Stimulated activated CD8-positive, alpha-beta memory T cell treated with anti-CD3 and anti-CD28 coated beads, Interleukin-4, amount 100 ng/mL, for 1 hour (primary cell): Measurements from ENCODE around the gene PARD6B.

Experiments
- DNase-seq, 2 donors: peaks; one replicate each; pipeline ENCODE4 v3.0.0-alpha.2; 2020; ENCODE audit warnings: low read depth in 2 of 2, low spot score in 1 of 2

The PARD6B gene

DNA sequence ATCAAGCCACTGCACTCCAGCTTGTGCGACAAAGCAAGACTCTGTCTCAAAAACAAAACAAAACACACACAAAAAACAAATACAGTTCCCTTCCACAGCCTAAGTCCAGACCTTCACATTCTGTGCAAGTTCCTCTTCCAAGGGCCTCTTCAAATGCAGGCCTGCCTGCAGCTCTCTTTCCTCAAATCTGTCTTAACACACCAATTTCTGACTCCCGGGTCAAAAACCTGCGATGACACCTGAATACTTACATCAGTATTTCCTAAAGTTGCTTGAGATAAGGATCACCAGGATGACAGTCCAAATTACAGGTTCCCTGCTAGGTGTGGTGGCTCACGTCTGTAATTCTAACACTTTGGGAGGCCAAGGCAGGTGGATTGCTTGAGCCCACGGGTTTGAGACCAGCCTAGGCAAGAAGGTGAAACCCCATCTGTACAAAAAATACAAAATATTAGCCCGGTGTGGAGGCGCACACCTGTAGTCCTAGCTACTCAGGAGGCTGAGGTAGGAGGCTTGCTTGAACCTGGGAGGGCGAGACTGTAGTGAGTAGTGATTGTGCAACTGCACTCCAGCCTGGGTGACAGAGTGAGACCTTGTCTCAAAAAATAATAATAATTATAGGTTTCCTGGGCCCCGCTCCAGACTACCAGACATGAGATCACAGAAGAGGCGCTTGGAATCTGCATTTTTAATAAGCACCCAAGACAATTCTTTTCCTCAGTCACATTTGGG lies 8.8 kb upstream of the PARD6B start:
- no peak for DNase-seq

DNA sequence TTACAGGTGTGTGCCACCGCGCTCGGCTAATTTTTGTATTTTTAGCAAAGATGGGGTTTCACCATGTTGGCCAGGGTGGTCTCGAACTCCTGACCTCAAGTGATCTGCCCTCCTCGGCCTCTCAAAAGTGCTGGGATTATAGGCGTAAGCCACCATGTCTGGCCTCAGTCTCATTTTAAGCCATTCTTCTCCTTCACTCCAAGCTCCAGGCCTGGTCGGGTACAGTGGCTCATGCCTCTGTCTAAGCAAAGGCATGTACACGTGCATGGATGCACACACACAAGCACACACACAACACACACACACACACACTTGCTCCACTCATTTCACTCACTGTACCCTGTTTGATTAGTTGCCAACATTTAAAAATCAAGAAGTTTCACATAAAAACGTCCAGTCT lies 7.7 kb upstream of the PARD6B start:
- no peak for DNase-seq

DNA sequence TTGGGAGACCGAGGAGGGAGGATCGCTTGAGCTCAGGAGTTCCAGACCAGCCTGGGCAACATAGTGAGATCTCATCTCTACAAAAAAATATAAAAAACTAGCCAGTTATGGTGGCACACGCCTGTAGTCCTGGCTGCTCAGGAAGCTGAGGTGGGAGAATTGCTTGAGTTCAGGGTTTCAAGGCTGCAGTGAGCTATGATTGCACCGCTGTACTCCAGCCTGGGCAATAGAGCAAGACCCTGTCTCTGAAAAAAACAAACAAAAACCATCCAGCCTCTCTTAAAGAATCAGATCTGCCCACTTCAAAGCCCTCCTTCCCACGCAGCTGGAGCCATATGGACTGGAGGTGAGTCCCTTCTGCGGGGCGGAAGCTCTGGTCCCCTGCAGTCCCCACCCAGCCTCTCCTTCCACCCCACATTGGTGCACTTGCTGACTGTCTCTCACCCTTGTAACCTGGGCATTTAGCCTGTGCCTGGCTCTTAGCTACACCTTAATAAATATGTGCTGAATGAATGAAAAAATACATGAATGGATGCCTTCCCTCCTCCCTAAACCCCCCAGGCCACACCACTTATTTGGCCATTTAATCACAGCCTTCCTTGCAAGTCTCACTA lies 7.2 kb upstream of the PARD6B start:
- DNase-seq, result no peak

DNA sequence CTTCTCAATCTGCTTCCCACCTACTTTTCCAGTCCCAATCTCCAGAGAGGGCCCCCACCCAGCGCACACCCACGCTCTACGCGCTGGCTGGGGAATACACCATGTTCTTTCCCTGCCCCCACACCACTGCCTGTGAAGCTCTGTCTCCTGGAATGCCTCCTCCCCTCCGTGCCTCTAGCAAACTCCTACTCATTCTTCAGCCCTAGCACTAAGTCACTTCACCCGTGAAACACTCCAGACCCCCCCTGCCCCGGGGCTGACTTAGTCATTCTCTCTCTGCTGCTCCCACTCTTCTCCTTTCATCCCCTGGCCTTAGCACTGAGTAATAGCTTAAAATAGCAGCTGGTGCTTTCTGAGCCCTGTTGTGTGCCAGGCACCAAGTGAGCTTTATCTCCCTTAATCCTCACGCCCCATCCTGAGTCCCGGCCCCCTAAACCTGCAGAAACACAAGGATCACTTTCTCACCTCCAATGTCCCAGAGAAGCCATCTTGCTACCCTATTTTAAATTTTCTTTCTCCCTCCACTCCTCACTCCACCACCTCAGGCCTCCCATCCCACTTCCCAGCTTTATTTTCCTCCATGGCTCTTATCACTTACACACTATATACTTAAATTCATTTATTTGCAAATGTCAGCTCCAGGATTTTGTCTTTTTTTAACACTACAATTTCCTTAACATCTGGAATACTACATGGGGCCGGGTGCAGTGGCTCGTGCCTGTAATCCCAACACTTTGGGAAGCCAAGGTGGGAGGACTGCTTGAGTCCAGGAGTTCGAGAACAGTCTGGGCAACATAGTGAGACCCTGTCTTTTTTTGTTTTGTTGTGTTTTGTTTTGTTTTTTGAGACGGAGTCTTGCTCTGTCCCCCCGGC lies 6.3 kb upstream of the PARD6B start:
- DNase-seq, result no peak

DNA sequence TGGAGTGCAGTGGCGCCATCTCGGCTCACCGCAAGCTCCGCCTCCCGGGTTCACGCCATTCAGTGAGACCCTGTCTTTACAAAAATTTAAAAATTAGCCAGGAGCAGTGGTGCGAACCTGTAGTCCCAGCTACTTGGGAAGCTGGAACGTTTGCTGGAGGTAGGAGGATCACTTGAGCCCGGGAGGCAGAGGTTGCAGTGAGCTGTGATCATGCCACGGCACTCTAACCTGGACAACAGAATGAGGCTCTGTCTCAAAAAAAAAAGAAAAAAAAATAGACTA lies 5.7 kb upstream of the PARD6B start:
- DNase-seq, result no peak

DNA sequence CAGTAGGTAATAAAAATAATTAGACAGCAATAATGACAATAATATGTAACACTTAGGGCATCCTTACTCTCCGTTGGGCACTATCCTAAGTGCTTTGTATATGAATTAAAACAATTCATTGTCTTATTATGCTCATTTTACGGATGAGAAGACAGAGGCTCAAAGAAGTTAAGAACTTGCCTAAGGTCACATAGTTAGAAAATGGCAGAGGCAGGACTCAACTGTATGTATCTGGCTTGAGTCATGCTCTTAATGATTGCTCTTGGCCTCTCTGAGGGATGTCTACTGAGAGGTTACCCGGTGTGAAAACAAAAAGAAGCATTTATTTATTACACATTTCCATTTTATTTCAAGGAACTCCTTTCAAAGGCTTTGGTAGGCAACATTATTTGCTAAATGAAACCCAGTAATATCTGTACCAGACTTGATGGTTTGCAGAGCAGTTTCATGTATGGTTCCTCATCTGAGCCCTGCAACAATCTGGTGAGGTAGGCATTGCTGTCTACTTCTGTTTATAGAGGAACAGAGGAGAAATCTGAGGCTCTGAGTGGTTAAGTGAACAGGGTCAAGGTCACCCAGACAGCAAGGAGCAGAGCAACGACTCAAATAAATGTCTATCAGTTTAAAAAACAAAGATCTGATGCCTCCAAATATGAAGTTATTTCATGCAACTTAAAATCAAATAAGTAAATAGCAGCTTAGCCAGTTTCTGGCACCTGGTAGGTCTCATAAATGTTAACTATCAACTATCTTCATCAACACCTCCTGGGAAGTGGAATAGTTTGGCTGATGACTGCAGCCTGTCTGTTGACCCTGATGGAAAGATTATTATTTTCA lies 4.2 kb upstream of the PARD6B start:
- no peak for DNase-seq

DNA sequence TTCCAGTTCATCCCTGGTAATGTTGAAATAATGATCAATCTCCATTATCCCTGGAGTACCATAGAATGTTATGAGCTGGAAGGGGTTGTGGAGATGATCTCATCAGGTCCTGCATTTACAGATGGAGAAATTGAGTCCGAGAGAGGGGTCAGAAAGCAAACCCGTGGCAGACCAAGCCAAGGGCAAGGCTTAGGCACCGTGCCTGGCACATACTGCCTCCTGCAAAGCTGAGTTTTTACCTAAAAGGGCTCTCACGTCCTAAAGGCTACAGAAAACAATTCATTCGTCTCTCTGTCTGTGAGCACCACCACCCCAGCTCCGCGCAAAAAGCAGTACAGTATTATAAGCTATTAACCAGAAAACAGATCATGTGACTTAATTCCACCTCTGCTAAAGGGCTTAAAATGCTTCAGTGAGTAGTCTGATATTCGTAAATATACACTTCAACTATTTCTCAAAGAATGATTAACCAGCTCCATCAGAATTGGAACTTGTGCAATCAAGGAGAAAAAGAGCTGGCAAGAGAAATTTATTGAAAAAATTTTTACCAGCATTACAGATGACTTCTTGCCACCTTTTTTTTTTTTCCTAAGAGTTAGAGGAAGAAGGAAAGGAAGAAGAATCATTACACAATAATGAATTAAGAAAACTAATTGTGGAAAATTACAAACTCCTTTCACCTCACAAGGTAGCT lies 3.4 kb upstream of the PARD6B start:
- DNase-seq, result no peak

DNA sequence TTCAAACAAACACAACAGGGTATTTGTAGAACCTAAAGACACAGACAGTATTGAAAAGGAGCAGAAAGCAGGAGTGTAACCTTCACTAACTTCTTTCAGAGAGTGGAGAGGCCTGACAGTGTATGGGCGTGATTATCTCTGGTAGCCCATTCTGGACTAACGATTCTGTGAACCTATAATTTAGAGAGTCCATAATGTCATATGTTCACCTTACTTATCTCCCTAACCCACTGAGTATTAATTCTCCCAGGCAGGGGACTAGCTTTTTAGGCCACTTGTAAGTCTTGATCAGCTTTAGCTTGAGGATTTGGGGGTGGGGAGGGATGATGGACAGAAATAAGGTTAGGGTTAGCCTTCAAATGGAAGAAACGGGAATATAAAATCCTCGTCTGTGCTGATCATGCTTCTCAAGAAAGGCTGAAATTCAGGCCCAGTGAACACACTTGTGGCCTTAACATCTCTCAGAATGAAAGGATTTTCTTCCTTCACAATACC lies 2.8 kb upstream of the PARD6B start:
- no peak for DNase-seq

DNA sequence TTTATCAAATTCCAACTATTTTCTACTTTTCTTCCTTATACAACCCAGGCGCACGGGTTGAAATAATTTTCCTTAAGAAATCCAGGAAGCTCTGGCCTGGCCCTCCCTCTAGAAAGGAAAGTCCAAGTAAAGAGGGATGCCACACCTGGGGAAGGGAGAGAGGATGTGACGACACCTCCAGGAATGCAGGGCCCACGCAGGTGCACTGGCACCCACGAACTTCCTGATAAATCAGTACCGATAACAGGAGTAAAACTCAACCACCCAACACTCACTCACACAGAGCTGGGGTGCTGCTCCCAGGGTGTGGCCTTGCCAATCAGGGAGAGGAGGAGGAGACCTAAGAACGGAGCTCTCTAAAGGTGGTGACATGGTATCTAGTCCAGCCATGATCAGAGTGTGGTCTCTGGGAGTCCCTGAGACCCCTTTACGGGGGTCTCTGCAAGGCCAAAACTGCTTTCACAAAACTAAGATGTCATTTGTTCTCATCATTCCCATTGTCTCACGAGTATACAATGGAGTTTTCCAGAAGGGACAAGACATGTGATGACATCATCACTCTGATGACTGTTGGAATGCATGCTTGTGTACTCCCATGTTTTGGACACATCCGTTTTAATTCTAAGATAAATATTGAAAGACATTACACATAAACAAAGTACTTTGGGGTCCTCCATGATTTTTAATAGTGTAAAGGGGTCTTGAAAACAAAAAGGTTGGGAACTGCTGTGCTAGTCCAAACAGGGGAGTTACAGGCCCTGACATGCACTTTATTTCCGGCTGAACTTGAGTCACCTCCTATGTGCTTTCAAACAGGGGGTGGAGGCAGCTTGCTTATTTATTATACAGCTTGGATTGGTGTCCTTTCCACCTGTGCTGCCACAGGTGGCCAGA lies 2.2 kb upstream of the PARD6B start:
- DNase-seq, result no peak

DNA sequence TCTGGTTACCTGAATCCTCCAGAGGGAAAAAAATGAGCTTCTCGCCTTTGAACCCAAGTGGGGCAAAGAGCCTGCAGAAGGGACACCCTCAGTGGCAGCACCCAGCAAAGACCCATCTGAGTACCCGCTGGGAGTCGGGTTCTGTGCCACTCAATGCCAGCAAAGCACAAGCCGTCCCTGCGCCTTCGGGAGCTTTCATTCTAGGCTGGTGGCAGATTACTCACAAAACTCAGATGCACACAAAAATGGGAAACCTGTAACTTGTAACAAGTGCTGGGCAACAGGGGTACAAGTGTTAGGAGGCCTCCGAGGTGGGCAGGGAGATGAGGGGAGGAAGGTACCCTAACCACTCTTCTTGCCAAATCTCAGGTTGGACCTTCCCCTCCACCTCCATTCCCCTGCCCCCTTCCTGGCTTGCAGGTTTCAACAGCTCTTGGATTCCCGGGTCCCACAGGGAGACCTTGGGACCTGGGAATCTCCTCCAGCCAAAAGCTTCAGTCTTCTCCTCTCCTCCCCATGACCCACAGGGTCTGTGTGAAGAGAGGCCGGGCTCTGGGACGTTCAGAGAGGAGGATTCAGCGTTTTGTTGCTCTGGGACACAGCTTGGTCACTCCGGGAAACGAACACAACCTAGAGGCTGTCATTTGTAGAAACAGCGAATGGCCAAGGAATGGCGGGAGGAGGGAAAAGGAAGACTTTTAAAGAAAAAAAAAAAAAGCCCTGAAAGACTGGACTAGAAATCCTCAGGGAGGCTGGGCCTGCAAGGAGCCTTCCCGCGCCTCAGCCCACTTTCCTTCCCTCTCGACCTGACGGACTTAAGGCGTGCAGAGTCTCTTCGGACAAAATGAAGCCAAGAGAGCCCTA lies 1.2 kb upstream of the PARD6B start:
- no peak for DNase-seq

DNA sequence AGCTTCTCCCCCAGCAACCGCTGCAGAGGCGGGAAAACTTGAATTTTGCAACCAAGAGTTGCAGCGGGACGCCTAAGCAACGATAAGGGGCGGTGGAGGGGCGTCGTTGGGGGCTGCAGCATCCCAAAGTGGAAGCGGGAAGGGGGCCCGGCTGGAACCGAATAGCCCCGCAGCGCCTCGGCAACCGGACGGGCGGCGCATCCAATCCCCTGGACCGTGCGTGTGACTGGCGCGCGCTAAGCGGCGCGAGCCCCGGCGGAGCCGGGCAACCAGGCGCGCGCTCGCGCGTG lies 670 bp upstream of the PARD6B start:
- no peak for DNase-seq

DNA sequence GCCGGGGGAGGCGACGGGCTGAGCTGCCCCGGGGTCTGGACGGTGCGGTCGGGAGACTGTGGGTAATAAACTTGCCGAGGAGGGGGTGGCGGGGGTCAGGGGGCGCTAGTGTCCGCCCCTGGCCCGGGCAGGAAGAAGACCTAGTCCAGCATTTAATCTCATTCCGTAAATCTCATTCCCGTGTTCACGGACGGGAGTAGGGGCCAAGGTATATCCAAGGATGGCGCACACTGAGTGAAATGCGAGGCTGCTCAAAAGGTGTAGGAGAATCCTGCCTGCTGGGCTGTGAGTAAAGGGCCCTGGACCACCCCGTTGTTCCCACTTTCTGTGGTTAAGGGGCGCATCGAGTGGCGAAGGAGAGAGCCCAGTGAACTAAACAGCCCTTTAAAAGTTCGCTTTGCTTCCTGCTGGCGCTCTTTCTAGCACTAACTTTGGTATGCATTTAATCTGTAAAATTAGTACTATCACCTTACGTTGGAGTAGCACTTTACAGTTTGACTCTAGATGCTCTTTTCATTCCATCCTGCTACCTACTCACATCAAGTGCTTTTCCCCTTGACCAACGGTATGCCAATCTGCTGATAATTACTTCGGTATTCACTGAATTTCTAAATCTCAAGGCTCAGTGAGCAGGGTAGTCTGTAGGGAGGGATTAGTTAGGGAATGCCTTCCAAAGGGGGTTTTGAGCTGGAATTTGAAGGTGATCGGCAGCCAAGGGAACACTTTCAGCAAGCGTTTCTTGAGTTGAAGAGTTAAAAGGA lies 730 bp downstream of the PARD6B start:
- no peak for DNase-seq

DNA sequence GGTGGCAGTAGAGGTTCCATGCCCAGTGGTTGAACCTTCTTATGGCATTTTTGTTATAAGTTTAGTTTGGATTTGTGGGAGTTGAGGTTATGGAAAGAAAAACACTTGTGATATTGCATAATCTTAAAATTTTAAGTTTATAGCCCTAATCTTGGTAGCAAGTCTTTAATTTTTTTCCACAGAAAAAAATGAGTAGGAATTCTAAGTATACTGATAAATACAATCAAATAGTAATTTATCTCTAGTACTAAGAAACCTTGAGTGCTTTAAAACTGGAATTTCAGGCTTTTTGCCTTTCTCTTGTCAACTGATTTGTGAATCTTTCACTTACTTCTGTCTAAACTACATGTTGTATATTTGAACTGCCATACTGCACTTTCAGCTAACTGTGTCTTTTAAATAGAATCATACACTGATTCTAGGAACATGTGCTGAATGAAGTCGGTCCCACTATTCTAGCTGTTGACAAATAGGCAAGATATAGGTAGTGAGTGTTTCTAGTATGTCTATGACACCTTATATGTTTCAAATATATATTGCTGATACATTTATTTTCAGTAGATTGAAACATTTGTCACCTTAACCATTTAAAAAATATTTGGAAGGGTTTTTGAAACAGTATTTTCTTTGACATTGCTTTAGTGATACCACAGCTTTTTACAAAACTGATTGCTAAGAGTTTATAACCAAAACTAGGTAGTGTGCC lies 2.4 kb downstream of the PARD6B start:
- no peak for DNase-seq

DNA sequence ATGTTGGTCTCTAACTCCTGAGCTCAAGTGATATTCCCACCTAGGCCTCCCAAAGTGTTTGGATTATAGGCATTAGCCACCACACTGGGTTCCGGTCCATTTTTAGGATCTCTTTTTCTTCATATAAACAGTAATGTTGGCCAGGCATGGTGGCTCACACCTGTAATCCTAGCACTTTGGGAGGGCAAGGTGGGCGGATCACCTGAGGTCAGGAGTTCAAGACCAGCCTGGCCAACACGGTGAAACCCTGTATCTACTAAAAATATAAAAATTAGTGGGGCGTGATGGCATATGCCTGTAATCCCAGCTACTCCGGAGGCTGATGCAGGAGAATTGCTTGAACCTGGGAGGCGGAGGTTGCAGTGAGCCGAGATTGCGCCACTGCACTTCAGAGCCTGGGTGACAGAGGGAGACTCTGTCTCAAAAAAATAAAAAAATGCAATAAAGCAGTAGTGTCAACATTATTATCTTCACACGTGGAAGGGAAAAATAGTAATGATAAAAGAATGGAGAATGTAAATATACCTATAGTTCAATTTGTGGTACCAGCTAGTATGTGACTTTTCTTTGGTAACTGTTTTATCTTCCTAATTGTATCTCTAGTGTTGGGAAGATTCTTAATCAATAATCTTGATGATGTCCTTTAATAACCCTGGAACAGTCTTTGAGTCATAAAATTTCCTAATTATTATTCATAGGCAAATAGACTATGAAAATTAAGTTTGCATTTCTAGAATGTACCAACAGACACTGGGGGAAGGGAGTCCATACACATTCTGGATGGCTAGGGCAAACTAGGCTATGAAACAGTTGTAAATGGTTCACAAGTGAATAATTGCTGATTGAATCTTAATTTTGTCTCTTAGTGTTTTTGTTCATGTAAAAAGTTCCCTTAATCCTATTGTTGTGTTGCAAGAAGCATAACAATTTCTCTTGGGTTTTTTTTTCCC lies 3.6 kb downstream of the PARD6B start:
- DNase-seq, result no peak

DNA sequence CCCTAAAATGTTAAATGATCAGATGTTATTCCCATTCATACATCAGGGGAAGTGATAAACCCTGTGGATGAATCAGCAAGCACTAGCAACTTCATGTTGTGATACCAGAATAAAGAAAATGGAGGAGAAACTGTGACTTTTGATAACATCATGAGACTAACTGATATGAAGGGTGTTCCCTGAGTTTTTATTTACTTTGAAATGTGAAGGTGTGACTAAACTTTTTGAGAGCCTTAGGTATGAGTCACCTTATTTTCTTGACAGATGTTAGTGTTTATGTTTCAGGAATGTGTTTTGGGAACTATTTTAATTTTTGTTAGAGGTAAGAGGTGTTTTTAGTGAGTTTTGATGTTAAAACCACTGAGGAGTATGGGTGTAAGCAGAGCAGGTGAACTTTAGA lies 4.4 kb downstream of the PARD6B start:
- no peak for DNase-seq

DNA sequence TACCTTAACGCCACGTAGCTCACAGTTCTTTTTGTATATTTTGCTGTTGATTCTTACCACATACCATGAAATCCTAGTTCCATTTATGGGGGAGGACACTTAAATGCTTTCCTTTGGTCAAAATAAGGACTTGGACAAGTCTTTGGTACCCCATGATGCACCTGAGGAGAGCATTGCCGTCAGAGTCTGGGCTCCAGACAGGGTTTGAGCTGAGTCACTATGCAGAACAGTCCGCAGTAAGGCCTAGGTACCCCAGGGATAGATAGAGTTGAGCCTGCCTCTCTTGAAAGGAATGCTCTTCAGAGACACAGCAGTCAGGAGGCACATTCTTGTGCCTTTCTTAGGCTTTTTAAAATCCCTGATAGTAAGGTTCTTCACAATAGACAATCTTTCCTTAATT lies 6.0 kb downstream of the PARD6B start:
- no peak for DNase-seq

DNA sequence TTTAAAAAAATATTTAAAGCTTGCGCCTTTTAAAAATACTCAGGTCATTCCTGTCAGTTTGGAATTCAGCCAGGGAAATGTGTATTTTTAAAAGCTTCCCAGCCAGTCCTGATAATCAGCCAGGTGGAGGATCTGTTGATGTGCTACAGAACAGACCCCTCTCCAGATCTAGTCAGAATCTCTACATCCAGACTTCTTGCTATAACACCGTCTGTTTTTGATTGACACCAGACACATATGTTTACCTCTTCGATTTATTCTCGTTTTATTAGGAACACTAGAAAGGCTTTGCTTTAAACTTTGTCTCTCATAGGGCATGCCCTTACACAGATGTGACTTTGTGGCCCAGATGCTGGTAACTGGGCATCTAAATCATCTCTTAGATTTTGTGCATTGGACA lies 11.7 kb downstream of the PARD6B start:
- no peak for DNase-seq
